NCI-H146 treated with DMSO at 0.1 percent for 48 hours (cell line): ENCODE data around the gene SEC14L6.
A peak's percentile ranks its signal among the peaks of the same experiment; 100 is the strongest.

Experiments used
- DNase-seq: peaks from one replicate; lab custom pipeline; 2025; ENCODE audit not compliant: unreplicated experiment; lab: John Stamatoyannopoulos, UW

SEC14L6 gene

GRCh38 chr22:30500628-30501027 lies 45.9 kb downstream of the SEC14L6 start:
- no peak for DNase-seq

GRCh38 chr22:30497466-30498150 lies 48.9 kb downstream of the SEC14L6 start:
- no peak for DNase-seq

- DNase-seq: no peak
Observed at GRCh38 chr22:30495041-30495784, 51.3 kb downstream of the SEC14L6 start.

GRCh38 chr22:30492144-30492543 lies 54.4 kb downstream of the SEC14L6 start:
- no peak for DNase-seq

GRCh38 chr22:30491381-30491780 lies 55.2 kb downstream of the SEC14L6 start:
- no peak for DNase-seq

- no peak for DNase-seq
Observed at GRCh38 chr22:30490399-30490798, 56.1 kb downstream of the SEC14L6 start.

GRCh38 chr22:30488121-30488520 lies 58.4 kb downstream of the SEC14L6 start:
- DNase-seq: no peak

- DNase-seq: no peak
Observed at GRCh38 chr22:30486661-30487115, 59.9 kb downstream of the SEC14L6 start.

- DNase-seq: no peak
Observed at GRCh38 chr22:30486118-30486517, 60.4 kb downstream of the SEC14L6 start.

- DNase-seq: no peak
Observed at GRCh38 chr22:30485362-30485988, 61.1 kb downstream of the SEC14L6 start.

- DNase-seq: no peak
Observed at GRCh38 chr22:30483169-30483568, 63.4 kb downstream of the SEC14L6 start.

- DNase-seq: no peak
Observed at GRCh38 chr22:30481711-30482110, 64.8 kb downstream of the SEC14L6 start.

- no peak for DNase-seq
Observed at GRCh38 chr22:30479981-30480380, 66.6 kb downstream of the SEC14L6 start.

GRCh38 chr22:30474683-30475424 lies 71.7 kb downstream of the SEC14L6 start:
- peak; percentile 35 for DNase-seq

- no peak for DNase-seq
Observed at GRCh38 chr22:30474121-30474520, 72.4 kb downstream of the SEC14L6 start.

- DNase-seq: no peak
Observed at GRCh38 chr22:30472994-30473720, 73.4 kb downstream of the SEC14L6 start.
